Ovary (tissue), 3 donors: ENCODE results near the gene MAPT.

ENCODE experiments used
- CTCF ChIP-seq, 3 donors: fragments of 450-650 bp in 2 of 3; fragments of 200-600 bp in 1 of 3; IDR thresholded peaks; one replicate each; pipeline versions ENCODE4 v1.5.1 to v1.8.0; 2016 to 2022; ENCODE audit warnings: antibody characterized with exemption in 3 of 3, mild to moderate bottlenecking in 1 of 3
- POLR2A ChIP-seq: fragments of 450-650 bp; IDR thresholded peaks from one replicate; pipeline ENCODE4 v1.6.1; 2017; ENCODE audit warnings: antibody characterized with exemption, mild to moderate bottlenecking, moderate library complexity
- donor health status: DM: no; HTN: no; CAD: no.

GRCh38 chr17:45912319-45912718, 18.0 kb downstream of the MAPT start:
- TF ChIP-seq POLR2A (no peak), CTCF (IDR thresholded peaks at IDR 0.05) (no peak)
